PFSK-1 (cell line): Measurements from ENCODE around the gene CNIH3.

ENCODE experiments used
- POLR2AphosphoS5 ChIP-seq: IDR thresholded peaks from 2 replicates; pipeline ENCODE4 v1.6.1; 2012; ENCODE audit warnings: low read depth, mild to moderate bottlenecking, control low read depth, low read length, moderate library complexity
- TF ChIP-seq, protein P1 (sequence below), 2 experiments: IDR thresholded peaks; 2 replicates each; pipeline versions ENCODE4 v1.6.1 to v1.8.0; 2011 to 2012; ENCODE audit warnings: low read depth in 2 of 2, low read length in 2 of 2, control low read depth in 1 of 2, inconsistent platforms in 1 of 2, mild to moderate bottlenecking in 1 of 2, moderate library complexity in 1 of 2; ENCODE audit not compliant: insufficient read depth in 1 of 2

DNA sequence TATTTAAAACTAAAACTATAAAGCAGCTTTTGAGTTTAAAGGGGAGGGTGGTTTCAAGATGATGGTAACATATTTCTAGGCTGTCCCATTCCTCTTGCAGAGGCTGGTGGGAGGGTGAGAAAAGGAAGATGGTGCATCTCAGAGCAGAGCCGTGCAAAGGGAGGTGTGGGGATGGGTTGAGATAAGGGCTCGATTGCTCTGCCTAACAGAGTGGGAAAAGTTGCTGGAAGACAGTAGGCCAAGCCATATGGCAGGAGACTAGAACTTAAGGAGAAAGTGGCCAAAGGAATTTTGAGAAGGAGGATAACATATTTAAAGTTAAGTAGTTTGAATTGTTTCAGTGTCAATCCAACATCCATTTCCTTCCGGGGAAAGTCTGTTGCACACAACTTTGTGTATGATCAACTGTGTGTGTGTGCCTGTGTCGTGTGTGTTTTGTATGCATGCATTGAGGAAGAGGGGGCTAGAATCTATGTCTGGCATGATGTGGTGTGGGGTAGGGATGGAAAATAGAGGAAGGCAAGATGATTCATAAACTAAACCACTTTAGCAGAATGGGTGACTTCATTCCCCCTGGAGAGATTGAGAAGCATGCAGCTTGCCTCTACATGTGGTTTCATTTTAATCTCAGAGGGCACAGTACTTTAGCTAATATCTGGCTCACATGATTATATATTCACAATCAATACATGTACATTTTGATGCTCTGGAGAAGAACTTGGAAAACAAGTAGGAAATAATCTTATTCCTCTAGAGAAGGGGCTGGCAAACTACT, 168.3 kb downstream of the CNIH3 start:
- TF ChIP-seq, protein P1, sequence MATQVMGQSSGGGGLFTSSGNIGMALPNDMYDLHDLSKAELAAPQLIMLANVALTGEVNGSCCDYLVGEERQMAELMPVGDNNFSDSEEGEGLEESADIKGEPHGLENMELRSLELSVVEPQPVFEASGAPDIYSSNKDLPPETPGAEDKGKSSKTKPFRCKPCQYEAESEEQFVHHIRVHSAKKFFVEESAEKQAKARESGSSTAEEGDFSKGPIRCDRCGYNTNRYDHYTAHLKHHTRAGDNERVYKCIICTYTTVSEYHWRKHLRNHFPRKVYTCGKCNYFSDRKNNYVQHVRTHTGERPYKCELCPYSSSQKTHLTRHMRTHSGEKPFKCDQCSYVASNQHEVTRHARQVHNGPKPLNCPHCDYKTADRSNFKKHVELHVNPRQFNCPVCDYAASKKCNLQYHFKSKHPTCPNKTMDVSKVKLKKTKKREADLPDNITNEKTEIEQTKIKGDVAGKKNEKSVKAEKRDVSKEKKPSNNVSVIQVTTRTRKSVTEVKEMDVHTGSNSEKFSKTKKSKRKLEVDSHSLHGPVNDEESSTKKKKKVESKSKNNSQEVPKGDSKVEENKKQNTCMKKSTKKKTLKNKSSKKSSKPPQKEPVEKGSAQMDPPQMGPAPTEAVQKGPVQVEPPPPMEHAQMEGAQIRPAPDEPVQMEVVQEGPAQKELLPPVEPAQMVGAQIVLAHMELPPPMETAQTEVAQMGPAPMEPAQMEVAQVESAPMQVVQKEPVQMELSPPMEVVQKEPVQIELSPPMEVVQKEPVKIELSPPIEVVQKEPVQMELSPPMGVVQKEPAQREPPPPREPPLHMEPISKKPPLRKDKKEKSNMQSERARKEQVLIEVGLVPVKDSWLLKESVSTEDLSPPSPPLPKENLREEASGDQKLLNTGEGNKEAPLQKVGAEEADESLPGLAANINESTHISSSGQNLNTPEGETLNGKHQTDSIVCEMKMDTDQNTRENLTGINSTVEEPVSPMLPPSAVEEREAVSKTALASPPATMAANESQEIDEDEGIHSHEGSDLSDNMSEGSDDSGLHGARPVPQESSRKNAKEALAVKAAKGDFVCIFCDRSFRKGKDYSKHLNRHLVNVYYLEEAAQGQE (IDR thresholded peaks at IDR 0.05; ENCODE audit: insufficient read depth in 1 of 2, low read depth in 2 of 2, low read length in 2 of 2) = no peak
- no peak for TF ChIP-seq POLR2AphosphoS5
